GM12878 (cell line): ENCODE results near the gene C20orf96. TPM values are rescaled to one million over a fixed set of nuclear protein-coding genes. Genes with fewer than 3 reads are reported as not detected.
A peak's percentile ranks its signal among the peaks of the same experiment; 100 is the strongest.

ENCODE experiments used
- ATAC-seq: fragments of 200-7000 bp; cut with Tn5 transposase; 3 replicates; pipeline ENCODE4 v1.9.1; 2020; ENCODE audit warnings: mild to moderate bottlenecking, moderate library complexity
- BruUV-seq: library from RNA; stranded (reverse); fragments of 400-500 nt; replicated peaks from 2 replicates; lab custom pipeline; 2021; lab: Mats Ljungman, UMichigan
- CTCF ChIA-PET: fragments of 300-600 bp; sonication (Branson Sonifier 250); formaldehyde crosslinking; extraction: SDS; loops from one replicate; lab custom pipeline; 2021; ENCODE audit warnings: inconsistent platforms; lab: Yijun Ruan, JAX
- POLR2A ChIA-PET: fragments of 350-600 bp; formaldehyde crosslinking; extraction: SDS; loops from one replicate; lab custom pipeline; 2021; ENCODE audit warnings: inconsistent platforms; lab: Charles Lee
- RAD21 ChIA-PET: fragments of 300-600 bp; sonication (Branson Sonifier 250); formaldehyde crosslinking; loops from one replicate; lab custom pipeline; 2023; ENCODE audit warnings: antibody characterized with exemption; ENCODE audit not compliant: unreplicated experiment; lab: Charles Lee
- SMC1A ChIA-PET: fragments of 300-600 bp; sonication (Branson Sonifier 250); formaldehyde crosslinking; loops from one replicate; lab custom pipeline; 2023; ENCODE audit not compliant: unreplicated experiment, uncharacterized antibody; lab: Charles Lee
- DNase-seq: peaks from one replicate; pipeline ENCODE4 v3.0.0-alpha.2; 2011; ENCODE audit warnings: low read depth, low spot score
- FAIRE-seq: peaks from 3 replicates; lab custom pipeline; 2011; peaks lifted over from hg19 to GRCh38; lab: Jason Lieb, UNC
- H2AFZ ChIP-seq: 2 replicates; pipeline ENCODE4 v1.6.0; 2011; ENCODE audit warnings: low read depth, low read length, control low read depth; ENCODE audit not compliant: control insufficient read depth
- H3K27ac ChIP-seq: 2 replicates; pipeline ENCODE4 v1.5.1; 2011; ENCODE audit warnings: control low read depth; ENCODE audit not compliant: control insufficient read depth, insufficient read depth
- H3K27me3 ChIP-seq, 2 experiments: replicated peaks in 1 of 2; 2 replicates each; pipeline versions ENCODE4 v1.6.0 to v1.6.1; 2011; ENCODE audit warnings: low read length in 1 of 2; ENCODE audit not compliant: control insufficient read depth in 2 of 2, insufficient read depth in 2 of 2
- H3K36me3 ChIP-seq, 2 experiments: 2 replicates each; pipeline ENCODE4 v1.5.1; 2011; ENCODE audit warnings: low read length in 1 of 2; ENCODE audit not compliant: control insufficient read depth in 2 of 2, insufficient read depth in 2 of 2
- H3K4me1 ChIP-seq: 2 replicates; pipeline ENCODE4 v1.6.1; 2011; ENCODE audit warnings: mild to moderate bottlenecking, low read length, moderate library complexity, mixed read lengths; ENCODE audit not compliant: control insufficient read depth, insufficient read depth
- H3K4me2 ChIP-seq: 2 replicates; pipeline ENCODE4 v1.6.0; 2011; ENCODE audit warnings: control low read depth; ENCODE audit not compliant: control insufficient read depth, insufficient read depth
- H3K4me3 ChIP-seq: fragments of 200-600 bp; sonication (generic); 2 replicates; pipeline ENCODE4 v1.5.1; 2016
- H3K79me2 ChIP-seq: 2 replicates; pipeline ENCODE4 v1.6.0; 2011; ENCODE audit warnings: low read length; ENCODE audit not compliant: control insufficient read depth, insufficient read depth
- H3K9ac ChIP-seq: 2 replicates; pipeline ENCODE4 v1.8.0; 2011; ENCODE audit warnings: low read length, control low read depth, mixed read lengths; ENCODE audit not compliant: control insufficient read depth, insufficient read depth
- H3K9me3 ChIP-seq: replicated peaks from 3 replicates; pipeline ENCODE4 v1.5.1; 2011; ENCODE audit warnings: mild to moderate bottlenecking, low read length; ENCODE audit not compliant: control insufficient read depth, insufficient read depth
- H4K20me1 ChIP-seq: 2 replicates; pipeline ENCODE4 v1.6.0; 2011; ENCODE audit not compliant: control insufficient read depth, insufficient read depth
- CBX3 ChIP-seq: fragments of 200-600 bp; sonication (generic); IDR thresholded peaks from 2 replicates; pipeline ENCODE4 v1.6.1; 2016; ENCODE audit warnings: low read depth, borderline replicate concordance
- ESRRA ChIP-seq: IDR thresholded peaks from 2 replicates; pipeline ENCODE4 v1.6.1; 2012; ENCODE audit warnings: mild to moderate bottlenecking, low read length, improper control_type of control experiment
- GABPA ChIP-seq: IDR thresholded peaks from 2 replicates; pipeline ENCODE4 v1.6.1; 2014; ENCODE audit warnings: antibody characterized with exemption, low read depth, mild to moderate bottlenecking, inconsistent platforms
- RUNX3 ChIP-seq: IDR thresholded peaks from 2 replicates; pipeline ENCODE4 v1.6.1; 2012; ENCODE audit warnings: low read length, inconsistent platforms
- STAT3 ChIP-seq: IDR thresholded peaks from 2 replicates; pipeline ENCODE4 v1.6.1; 2011; ENCODE audit warnings: low read depth, low read length, improper control_type of control experiment
- WGBS: methylation state at CpG from one replicate; pipeline ENCODE4 v1.1.6; 2016; ENCODE audit warnings: low lambda C conversion rate; ENCODE audit not compliant: insufficient replicate concordance, insufficient coverage; ENCODE audit errors: missing lambda C conversion rate; 5-methylcytosine and 5-hydroxymethylcytosine counted together
- in situ Hi-C: fragments of 300-500 bp; cut with MboI; formaldehyde crosslinking; loops from 9 replicates; pipeline ENCODE4 v1.14.3; 2018; ENCODE audit warnings: mixed read lengths
- intact Hi-C: fragments of 100-400 bp; cut with micrococcal nuclease; formaldehyde crosslinking; loops from one replicate; pipeline ENCODE4 v1.14.2; 2022; ENCODE audit not compliant: unreplicated experiment
- polyA plus RNA-seq, 11 experiments: library from polyadenylated mRNA; depleted of rRNA in 4 of 11; unstranded in 6 of 11; stranded (reverse) in 5 of 11; fragments of >200 nt; fragmentation: Nextera tagmentation in 4 of 11; fragmentation: Illumina TruSeq in 1 of 11; extraction: Ambion mirVana in 4 of 11; extraction: Trizol in 1 of 11; gene quantifications; 1 replicate in 1 of 11; 2 replicates in 10 of 11; pipeline versions ENCODE4 v1.2.1 to v1.2.3, GENCODE V29; 2011 to 2016; ENCODE audit warnings: inconsistent platforms in 2 of 11, missing spikeins in 2 of 11, low read depth in 1 of 11
- total RNA-seq, 4 experiments: library from RNA; depleted of rRNA in 3 of 4; stranded (reverse); fragments of >200 nt in 3 of 4; fragmentation: Illumina TruSeq in 1 of 4; extraction: Trizol in 1 of 4; gene quantifications; 2 replicates each; pipeline versions ENCODE4 v1.2.1 to v1.2.3, GENCODE V29; 2013 to 2021
- TF ChIP-seq, protein P1 (sequence below): fragments of 450-650 bp; IDR thresholded peaks from 2 replicates; pipeline ENCODE4 v1.6.1; 2017; ENCODE audit warnings: mild to moderate bottlenecking, moderate library complexity

C20orf96 gene
- total and polyA plus RNA-seq, 10 of the 15 experiments (the other 5 are each of a cell fraction or from before 2014, with no cell fraction given): 1.4 to 8.6 (median 5.9) TPM

DNA sequence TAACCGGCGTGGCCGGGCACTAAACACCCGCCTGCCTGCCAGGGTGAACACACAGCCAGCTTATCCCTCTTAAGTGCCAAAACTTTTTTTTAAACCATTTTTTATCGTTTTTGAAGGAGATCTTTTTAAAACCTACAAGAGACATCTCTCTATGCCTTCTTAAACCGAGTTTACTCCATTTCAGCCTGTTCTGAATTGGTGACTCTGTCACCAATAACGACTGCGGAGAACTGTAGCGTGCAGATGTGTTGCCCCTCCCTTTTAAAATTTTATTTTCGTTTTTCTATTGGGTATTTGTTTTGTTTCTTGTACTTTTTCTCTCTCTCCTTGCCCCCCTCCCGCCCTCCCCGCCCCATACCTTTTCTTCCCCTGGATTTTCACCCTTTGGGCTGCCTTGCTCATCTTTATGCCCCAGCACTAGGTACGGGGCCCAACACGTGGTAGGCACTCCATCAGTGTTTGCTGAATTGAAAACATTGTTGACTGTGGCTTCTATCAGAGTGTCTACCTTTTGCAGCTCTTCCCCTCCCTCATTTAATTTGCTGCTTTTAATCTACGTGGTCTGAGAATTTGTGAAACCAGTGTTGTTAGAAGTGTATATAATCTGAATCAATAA, 8.3 kb upstream of the C20orf96 start:
- peaks cover 27% of the 10 kb centered on the region for H3K4me1 ChIP-seq
- no peaks in the 10 kb centered on the region for H3K27me3 ChIP-seq
- FAIRE-seq (no peak), DNase-seq (no peak), ATAC-seq (peak; percentile 2; the same call in 1 of the 3 replicates)
- intact Hi-C loops: no loop called here
- peaks cover 45% of the 10 kb centered on the region for H3K79me2 ChIP-seq
- ChIA-PET SMC1A (interaction anchor here (0.9 to 2.1 kb wide), 5 partner anchors 10 to 32 kb away, joined by 4 to 15 read pairs (median 5); partner anchors contain the start of gene SOX12), POLR2A (interaction anchor here (0.7 to 3.4 kb wide), 6 partner anchors 12 to 244 kb away, joined by 3 to 30 read pairs (median 4); partner anchors contain the start of genes NRSN2, SOX12 and TRIB3), CTCF (interaction anchor here (1.2 to 2.7 kb wide), 5 partner anchors 10 to 31 kb away, joined by 3 to 15 read pairs (median 10); partner anchors contain the start of gene SOX12), RAD21 (interaction anchor here (0.7 to 2.4 kb wide), 7 partner anchors 10 to 196 kb away, joined by 3 to 11 read pairs (median 3); no protein-coding TSS in a partner anchor)
- peak overlapping the region; percentile 96 for H3K9ac ChIP-seq
- no peaks in the 10 kb centered on the region; a peak in 2 of 4 replicates for H3K36me3 ChIP-seq
- peaks cover 4% of the 10 kb centered on the region for H4K20me1 ChIP-seq
- H3K4me2 ChIP-seq: peak overlapping the region; percentile 92
- in situ Hi-C loops: no loop called here
- 4% methylated on average over 12 of the region's 15 CpGs for WGBS
- BruUV-seq: no TSS peak
- peak overlapping the region; percentile 94 for H3K4me3 ChIP-seq
- peak overlapping the region; percentile 90 for H3K27ac ChIP-seq
- TF ChIP-seq CBX3 (no peak), GABPA (no peak), RUNX3 (no peak), STAT3 (no peak), ESRRA (no peak)
- TF ChIP-seq, protein P1, sequence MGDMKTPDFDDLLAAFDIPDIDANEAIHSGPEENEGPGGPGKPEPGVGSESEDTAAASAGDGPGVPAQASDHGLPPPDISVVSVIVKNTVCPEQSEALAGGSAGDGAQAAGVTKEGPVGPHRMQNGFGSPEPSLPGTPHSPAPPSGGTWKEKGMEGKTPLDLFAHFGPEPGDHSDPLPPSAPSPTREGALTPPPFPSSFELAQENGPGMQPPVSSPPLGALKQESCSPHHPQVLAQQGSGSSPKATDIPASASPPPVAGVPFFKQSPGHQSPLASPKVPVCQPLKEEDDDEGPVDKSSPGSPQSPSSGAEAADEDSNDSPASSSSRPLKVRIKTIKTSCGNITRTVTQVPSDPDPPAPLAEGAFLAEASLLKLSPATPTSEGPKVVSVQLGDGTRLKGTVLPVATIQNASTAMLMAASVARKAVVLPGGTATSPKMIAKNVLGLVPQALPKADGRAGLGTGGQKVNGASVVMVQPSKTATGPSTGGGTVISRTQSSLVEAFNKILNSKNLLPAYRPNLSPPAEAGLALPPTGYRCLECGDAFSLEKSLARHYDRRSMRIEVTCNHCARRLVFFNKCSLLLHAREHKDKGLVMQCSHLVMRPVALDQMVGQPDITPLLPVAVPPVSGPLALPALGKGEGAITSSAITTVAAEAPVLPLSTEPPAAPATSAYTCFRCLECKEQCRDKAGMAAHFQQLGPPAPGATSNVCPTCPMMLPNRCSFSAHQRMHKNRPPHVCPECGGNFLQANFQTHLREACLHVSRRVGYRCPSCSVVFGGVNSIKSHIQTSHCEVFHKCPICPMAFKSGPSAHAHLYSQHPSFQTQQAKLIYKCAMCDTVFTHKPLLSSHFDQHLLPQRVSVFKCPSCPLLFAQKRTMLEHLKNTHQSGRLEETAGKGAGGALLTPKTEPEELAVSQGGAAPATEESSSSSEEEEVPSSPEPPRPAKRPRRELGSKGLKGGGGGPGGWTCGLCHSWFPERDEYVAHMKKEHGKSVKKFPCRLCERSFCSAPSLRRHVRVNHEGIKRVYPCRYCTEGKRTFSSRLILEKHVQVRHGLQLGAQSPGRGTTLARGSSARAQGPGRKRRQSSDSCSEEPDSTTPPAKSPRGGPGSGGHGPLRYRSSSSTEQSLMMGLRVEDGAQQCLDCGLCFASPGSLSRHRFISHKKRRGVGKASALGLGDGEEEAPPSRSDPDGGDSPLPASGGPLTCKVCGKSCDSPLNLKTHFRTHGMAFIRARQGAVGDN: no peak
- H2AFZ ChIP-seq: no peak overlapping the region
- no peaks in the 10 kb centered on the region; the same call in 2 of the 3 replicates for H3K9me3 ChIP-seq
